Metanephros (tissue), 2 donors: ENCODE measurements around the gene TFB2M. TPM values are rescaled to one million over a fixed set of nuclear protein-coding genes. Genes with fewer than 3 reads are reported as not detected.

Source experiments
- small RNA-seq: library from RNA; depleted of rRNA; stranded (forward); fragments of <200 nt; gene quantifications from one replicate; pipeline ENCODE3, GENCODE V24; 2014; ENCODE audit warnings: low replicate concordance
- total RNA-seq: library from RNA; depleted of rRNA; stranded (reverse); fragments of >200 nt; gene quantifications from one replicate; pipeline ENCODE4 v1.2.3, GENCODE V29; 2014

The TFB2M gene, protein sequence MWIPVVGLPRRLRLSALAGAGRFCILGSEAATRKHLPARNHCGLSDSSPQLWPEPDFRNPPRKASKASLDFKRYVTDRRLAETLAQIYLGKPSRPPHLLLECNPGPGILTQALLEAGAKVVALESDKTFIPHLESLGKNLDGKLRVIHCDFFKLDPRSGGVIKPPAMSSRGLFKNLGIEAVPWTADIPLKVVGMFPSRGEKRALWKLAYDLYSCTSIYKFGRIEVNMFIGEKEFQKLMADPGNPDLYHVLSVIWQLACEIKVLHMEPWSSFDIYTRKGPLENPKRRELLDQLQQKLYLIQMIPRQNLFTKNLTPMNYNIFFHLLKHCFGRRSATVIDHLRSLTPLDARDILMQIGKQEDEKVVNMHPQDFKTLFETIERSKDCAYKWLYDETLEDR
- 13.7 TPM for total RNA-seq

DNA sequence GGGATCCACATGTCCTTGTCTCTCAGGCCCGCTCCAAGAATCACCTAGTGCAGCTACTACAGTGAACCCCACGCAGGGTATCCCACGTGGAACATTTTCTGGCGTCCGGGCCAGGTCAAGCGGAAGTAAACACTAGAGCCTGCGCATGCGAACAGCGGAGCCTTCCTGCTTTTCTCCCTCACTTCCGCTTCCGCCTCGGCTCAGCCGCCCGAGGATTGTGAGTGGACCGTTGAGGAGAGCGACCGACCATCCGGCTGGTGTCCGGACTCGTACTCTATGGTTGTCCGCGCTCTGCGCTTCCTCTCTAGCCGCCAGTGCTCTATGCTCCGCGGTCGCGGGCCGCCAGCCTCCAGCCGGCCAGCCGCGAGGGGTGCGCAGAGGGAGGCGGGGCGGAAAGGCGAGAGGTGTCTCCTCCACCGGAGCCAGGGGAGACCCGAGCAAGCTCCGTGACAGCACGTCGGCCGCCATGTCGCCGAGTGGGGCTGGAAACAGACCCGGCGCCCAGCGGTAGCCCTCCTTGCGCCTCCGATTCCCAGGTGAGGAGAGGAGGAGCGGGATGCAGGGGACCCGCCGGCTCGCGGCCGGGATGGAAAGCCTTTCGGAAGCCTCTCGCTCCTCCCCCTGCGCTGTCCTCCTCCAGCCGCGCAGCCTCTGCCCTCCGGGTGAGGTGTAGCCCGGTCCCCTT lies at the start of gene TFB2M, which contains the start of gene CNST:
TSS of gene TFB2M (minus strand) at position 134 of the 685 bp plus-strand sequence. CDS start at position 11, 123 bp downstream.
TSS of gene CNST (plus strand) at position 329 of the 685 bp plus-strand sequence. CDS start 25,107 bp downstream, outside the sequence.

DNA sequence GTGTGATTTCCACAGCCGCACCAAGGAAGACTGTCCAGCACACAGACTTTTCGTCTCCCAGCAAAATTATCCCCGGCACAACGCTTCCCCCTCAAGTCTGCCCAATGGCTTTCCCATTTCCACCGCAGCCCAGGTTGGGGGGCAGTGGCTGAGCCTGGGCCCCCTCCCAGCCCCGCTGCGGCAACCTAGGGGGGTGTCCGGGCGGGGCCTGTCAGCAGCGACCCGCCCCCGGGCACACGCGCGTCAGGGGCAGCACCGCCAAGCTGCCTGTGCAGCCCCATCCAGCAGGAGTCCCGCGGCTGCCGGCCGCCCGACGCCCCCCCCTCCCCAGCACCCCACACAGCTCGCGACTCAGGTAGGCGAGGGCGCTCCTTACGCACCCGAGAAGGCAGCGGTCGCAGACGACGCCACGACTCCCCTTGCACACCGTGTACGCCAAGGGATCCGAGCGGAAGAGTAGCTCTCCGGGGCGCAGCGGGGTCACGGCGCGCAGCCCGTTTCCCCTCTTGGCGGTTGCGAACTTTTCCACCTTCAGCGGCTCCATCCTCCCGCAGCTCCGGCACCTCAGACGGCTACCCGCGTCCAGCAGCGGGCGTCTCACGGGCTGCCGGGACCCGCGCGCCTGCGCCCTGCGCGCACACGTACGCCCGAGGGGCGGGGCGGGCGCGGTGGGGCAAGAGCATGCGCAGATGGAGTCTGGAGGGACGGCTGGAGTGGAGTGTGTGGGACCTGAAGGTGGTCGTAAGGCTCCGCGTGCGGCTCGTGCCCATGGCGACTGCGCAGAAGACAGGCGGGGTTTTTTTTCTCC lies 59.2 kb downstream of the TFB2M start, which contains the start of gene SMYD3:
TSS of gene SMYD3 (minus strand) at position 606 of the 808 bp plus-strand sequence.

Small RNAs within 50 kb of the gene (small RNA-seq; reads per million reads assigned to genes)
- not detected for gene AL356583.2

Other genes with a start within 250 kb of the TFB2M start
- 44.6 TPM for gene SMYD3, start 59.0 kb downstream of the TFB2M start, total RNA-seq
- 22.9 TPM for gene CNST, start 195 bp upstream of the TFB2M start, total RNA-seq
- gene SCCPDH, start 158.1 kb upstream of the TFB2M start, total RNA-seq, result 41.6 TPM